GM21528 (cell line): ENCODE data around the gene UNC13B.

Experiments
- ATAC-seq: cut with Tn5 transposase; IDR thresholded peaks from one replicate; pipeline ENCODE4 v1.9.1; 2021; ENCODE audit warnings: mild to moderate bottlenecking, moderate library complexity; ENCODE audit not compliant: unreplicated experiment, low FRiP score

UNC13B gene

DNA sequence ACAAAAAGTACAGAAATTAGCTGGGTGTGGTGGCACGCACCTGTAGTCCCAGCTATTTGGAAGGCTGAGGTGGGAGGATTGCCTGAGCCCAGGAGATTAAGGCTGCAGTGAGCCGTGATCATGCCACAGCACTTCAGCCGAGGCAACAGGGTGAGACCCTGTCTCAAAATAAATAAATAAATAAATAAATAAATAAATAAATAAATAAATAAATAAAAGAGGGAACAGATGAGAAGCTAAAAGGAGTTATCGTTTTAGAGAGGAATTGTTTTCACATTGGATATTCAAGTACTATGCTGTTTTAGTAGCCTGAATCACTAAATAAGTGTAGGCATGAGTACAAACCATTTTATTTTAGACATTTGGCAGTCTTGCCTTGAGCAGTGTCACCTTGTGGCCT lies 151.7 kb downstream of the UNC13B start:
- ATAC-seq = no peak

DNA sequence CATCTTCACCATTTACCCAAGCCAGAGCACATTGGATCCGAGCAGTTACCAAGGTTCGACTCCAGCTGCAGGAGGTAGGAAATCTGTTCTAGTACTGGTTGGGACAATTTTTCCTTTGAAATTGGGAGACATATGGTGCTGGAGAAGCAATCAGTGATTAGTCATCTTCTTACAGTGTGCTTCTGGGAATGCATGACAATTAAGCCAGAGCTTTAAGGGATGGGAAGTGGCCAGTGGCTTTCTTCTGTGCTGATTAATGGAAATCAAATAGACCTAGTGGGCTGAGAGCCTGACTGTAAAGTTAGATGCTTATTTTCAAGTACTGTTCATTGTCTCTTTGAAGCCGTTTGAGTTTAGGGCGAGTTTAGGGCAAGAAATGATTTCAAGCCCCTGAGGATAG lies 152.1 kb downstream of the UNC13B start:
- ATAC-seq = no peak

DNA sequence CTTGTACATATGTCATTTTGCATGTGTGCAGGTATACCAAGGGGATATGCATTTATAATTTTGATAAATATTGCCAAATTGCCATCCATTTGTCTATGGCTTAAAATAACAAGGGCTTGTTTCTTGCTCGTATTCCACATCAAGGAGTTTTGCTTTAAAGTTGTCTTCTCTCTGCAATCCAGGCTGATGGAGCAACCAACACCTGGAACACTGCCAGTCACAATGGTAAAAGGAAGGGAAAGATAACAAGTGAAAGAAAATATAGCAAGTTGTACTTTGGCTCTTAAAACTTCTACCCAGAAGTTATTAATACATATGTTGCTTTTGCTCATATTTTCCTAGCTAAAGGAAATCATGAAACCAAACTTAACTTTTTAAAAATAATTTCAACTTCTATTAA lies 156.9 kb downstream of the UNC13B start:
- no peak for ATAC-seq

DNA sequence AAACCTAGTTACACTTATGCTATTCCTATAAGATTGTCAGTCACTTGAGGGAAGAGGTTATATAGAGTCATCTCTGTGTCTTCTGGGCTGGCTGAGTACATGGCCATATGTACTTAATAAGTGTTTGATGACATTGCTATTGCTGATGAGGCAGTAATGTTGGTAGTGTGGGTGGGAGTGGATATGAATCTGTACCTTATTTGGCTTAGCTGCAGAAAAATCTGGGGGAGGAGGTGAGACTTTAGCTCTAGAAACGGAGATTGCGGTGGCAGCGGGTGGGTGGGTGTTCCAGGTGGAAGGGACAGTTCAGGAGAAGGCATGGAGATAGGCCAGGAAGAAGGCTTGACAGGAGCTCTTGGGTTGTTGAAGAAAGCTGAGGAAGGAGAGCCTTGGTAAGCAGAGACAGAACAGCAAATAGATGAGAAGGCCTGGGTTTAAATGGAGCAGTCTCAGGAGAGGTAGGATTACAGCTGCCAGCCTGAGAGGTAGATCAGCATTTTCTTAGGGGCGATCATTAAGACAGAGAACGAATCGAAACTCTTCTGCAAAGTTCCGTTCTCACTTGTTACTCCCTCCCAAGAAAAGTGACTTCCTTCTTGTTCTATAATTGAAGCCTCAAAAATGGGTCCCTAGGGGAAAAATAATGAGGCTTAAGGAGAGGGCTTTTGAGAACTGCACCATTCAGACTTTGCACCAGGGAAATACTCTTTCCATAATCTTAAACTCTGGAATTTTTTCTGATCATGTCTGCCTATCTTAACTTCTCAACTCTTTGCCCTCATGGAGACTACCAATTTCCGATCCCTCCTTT lies 160.5 kb downstream of the UNC13B start:
- ATAC-seq = no peak

DNA sequence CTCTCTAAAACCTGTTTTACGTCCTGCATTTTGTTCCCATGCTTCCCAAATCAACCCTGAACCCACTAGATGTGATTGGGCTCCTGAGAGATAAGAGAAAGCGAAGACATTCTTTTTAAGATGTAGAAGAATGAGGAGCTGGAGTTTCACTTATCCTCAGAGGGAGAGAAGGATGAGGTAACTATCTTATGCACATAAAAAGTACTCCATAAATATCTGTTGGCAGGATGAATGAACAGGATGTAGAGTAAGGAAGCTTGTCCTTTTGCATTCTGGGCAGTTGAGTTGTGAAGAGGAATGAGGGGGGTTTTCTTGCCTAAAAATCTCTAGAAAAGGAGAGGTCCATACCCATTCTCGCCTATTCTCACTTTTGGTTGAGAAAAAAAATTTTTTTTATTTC lies 163.2 kb downstream of the UNC13B start:
- no peak for ATAC-seq

DNA sequence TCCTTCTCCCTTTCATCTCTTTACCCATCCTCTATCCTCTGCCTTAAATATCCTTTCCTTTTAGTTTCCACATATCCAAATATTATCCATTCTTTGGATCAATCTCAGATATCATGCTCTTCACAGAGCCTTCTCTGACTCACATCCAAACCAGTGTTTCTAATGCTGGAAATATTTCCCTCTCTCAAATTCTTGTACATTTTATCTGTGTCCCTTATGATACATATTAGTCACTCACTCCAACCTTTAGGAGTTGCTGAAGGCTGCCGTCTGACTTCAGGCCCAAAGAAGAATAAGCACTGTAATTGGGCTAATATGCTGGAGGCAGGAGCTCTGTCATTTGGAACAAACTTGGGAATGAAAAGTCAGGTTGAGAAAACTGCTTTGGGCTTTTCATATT lies 171.7 kb downstream of the UNC13B start:
- ATAC-seq = no peak

DNA sequence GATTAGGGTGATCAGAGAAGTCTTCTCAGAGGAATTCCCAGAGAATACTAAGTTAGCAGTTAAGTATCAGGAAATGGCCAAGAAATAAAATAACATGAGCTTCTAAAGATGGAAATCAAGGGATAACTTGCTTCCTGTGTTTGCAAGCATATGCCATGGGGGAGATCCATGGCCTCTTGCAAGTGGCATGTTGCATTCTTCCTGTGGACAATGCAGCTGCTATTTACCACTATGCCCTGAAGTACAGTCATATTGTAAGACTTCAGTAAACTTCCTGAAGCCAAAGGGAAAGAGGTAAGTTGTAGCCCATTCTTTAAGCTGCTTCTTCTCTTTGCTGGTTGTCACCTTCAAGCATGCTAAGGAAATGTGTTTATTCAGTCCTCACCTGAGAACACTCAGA lies 173.4 kb downstream of the UNC13B start:
- no peak for ATAC-seq

DNA sequence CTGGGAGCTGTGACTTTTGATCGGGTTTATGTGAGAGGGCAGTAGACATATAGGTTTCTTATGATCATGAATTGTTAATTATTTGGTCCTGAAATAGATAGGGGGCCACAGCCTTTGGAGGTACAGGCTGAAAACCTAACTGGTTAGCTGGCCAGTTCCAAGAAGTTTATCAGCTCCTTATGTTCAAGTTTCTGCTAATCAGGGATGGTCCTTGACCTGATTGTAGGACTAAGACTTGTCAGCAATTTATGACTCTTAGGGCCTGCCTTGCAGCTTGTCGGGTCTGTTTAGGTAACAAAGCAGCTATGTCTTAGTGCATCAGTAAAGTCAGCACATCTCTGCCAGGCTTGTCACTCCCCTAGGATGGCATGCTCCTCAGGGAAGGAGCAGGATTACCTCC lies 176.3 kb downstream of the UNC13B start:
- ATAC-seq = no peak

DNA sequence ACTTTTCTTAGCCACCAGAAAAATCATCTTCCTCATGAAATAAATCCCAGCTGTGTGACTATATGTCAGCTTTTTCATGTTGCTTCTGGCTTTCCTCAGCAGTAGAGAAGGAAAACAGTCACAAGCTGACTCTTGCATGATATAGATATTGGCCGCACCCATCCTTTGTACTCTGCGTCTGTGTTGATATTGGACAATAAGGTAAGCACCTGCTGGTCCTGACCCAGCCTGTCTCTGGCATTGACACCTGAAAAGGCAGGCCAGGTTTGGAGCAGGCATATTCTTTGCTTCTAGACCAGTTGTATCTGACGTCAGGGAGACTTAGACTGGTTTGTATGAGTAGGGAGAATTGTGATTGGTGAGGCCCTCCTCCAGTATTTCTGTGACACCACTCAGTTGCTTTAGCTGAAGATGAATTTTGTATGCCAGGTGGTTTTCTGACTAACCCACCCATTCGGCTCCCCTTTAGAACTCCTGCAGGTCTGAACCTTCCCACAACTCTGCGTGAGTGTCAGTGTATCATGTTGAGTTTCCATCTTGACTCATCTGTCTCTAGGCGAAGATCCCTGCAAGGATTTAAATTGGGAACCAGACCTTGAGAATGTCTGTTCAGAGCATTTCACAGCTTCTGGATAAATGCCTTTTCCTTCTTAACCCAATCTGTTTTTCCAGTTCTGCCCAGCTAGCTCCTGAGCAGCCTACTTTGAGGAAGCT lies 176.9 kb downstream of the UNC13B start:
- no peak for ATAC-seq

DNA sequence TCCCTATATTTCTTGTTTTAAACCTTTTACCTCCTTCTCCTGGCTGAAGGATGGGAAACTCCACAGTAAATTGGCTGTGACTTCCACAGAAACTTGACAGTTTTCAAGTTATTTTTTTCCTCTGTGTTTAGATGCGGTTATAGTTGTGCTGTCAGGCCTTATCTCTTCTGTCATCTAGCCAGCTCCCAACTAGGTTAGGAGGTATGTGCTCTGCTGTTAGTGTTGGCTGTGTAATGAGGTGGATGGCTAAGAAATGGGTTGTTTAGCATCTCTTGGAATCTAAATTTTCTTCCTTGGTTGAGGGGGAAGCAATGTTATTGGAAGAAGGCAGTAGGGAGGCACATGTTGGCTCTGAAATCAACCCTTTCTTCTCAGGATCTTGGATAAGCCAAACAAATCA lies 178.2 kb downstream of the UNC13B start:
- ATAC-seq = no peak

DNA sequence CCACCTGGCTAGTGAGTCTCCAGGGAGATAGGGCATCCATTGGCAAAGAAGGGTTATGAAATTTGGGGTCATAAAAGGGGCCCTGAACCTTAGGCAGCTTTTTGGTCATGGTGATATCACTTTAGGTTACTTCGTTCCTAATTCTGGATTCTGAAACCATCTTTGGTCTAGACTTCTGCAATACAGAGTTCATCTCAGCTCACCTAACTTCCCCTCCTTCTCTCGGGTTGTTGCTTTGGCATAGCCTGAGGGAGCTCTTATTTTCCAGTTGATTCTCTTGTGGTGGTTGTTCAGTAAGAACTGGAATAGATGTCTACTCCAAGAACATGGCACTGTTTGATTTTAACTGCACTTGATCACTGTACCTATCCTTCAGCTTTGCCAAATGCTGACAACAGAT lies 179.2 kb downstream of the UNC13B start:
- ATAC-seq = no peak

DNA sequence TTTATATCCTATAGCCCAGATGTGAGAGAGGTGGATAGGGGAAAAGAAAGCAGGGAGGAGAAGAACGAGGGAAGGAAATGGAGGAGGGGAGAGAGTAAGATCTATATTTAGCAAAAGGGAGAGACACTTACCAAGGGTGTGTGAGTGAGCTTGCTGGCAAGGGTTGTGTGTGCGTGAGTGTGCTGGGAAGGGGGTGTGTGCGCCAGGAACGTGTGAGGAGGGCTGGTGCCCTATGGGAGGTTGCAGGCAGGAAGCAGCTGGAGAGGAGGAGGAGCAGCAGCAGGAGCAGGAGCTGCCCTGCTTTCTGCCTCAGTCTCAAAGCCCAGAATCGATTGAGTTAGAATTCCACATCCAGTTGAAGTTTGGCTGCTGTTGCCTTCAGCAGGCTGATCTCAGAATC lies 179.8 kb downstream of the UNC13B start:
- ATAC-seq = no peak

DNA sequence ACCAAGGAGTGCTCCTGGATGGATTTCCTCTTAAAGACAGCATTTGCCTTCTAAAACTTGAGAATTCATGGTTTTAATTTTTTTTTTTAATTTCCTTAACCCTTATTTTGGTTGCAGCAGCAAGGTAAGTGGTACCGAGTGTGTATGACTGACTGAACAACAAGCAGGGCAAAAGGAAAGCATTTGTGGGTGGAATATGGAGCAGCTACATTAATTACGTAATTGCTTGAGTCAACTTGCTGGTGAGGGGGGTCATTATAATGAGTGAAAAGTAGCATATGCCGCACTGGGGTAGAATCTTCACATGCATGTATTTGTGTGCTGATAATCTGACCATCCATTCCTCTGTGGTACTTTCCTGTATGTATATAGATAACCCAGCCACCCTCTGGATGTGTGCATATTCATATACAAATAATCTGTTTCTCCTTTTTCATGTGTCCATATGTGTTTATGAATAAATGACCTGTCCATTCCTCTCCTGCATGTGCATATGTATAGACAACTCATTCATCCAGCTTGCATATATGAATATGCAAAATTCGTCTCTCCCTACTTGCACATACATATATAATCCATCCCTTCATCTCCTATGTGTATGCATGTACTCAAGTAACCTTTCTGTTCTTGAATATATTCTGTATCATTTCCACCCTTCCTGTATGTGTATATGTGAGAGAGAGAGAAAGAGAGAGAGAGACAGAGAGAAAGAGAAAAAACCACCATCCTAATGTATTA lies 180.6 kb downstream of the UNC13B start:
- ATAC-seq = no peak

DNA sequence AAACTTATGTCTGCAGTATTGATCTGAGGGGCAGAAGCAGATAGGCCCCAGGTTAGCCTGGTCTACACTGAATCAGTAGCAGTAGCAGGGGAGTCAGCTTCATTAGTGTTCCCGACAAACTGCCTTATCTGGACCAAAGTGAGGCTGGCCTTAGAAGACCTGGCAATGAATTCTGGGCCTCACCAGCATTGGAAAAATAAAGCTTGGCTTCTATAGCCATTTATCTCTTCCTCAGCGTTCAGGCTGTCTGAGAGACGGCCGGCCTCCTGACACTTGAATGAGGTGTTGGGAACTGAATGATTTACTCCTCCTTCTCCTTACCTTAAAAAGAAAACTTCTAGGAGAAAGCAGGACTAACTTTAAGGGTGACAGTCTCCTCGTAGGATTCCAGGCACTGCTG lies 186.3 kb downstream of the UNC13B start:
- ATAC-seq = no peak

DNA sequence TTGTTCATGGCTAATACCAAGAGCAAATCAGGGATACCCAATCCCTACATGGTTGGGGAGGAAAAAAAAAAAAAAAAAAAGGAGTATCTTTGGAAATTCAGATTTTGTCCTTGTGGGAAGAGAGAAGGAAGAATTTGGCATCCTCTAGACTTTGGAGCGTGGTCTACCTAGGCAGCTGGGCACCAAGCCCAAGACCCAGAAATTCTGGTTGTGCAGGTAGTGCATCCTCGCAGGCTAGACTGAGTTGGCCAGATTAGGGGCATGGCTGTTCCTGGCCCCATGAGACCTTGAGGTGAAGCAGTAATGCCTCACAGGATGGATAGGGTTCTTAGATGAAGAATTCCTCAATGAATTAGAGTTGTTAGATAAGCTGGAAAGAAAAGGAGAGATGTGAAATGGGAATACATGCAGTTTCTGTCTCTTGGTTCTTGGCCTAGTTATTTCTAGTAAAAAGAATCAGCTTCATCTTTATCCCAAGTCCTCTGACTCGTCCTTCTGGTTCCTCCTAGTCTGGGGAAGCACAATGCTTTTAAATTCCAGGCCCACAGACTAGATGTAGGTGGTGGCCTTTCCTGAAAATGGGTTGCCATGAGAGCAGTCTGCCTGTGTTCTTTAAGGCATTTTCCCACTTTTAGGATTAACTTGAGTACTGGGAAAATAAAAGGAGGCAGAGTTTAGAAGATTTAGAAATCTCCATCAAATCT lies 187.6 kb downstream of the UNC13B start:
- ATAC-seq = no peak

DNA sequence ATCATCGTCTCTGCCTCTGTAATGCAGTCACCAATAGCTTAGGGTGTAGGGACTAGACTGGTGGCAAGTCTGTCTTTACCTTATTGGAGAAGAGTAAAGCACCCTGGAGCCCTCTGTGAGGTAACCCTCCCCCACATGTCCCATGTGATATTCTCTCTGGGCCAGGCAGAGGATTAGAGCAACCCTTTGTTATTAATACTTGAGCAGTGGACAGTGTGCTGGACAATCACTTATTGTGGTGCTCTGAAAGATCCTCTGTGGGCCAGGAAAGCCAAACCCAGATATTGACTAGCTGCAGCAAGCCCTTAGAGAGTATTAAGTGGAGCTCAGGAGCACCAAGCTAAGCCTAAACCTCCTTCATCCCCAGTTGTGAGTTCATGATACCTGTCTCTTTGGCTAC lies 188.4 kb downstream of the UNC13B start:
- ATAC-seq = no peak

DNA sequence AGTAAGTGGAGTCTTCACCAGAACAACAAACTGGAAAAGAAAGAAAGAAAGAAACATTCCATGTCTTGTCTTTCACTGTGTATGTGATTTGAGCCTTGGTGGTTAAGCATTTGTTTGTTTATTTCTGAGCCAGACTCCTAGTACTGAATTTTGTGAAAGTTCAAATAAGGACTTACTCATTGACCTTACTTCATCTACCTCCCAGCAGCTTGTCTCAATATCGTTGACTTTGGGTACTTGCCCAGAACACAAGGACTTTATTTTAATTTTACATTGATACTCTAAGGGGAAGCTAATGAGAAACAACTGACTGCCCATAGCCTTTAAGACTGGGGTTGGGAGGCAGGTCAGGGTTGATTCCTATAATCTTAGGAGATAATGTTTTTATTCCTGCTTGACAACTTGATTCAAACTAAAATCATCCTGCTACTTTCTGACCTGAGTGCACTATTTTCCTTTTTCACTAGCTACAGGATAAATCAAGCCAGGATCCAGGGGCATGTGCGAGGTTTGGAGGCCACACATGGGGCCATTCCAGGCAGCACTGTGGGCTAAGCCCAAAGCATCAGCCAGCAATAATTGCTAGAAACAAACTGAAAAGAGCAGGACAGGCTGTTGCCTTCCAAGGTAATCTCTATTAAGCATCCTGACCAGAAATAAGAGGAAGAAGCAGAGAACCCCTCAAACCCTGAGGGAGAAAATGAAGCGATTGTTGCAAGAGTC lies 189.2 kb downstream of the UNC13B start:
- ATAC-seq = no peak

DNA sequence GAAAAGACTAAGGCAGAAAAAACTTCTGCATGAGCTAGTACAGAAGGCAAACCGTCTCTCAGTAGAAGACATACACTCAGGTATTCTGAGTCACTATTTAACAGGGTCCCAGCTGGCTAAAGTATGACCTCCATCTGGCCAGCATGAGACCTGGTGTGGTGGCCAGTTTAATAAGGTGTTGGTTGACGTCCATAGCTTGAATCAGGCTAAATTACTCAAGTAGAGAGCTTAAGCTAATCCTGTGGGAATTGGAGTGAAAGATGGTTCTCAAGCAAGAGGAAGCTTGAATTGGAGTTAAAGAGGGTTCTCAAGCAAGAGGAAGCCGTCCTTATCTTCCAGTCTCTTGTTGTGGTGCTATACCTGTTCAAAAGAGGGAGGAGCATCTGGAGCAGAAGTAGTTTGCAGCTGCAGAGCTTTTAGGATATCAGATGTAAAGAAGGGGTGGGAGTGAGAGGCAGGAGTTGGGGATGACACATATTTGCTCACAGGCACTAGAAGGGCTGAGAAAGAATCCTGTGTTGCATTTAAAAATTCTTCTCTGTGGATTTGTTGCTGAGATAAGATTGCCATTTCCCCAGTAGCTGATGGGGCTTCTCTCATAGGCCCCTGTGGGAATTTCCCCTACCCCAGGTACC lies 192.0 kb downstream of the UNC13B start:
- no peak for ATAC-seq

DNA sequence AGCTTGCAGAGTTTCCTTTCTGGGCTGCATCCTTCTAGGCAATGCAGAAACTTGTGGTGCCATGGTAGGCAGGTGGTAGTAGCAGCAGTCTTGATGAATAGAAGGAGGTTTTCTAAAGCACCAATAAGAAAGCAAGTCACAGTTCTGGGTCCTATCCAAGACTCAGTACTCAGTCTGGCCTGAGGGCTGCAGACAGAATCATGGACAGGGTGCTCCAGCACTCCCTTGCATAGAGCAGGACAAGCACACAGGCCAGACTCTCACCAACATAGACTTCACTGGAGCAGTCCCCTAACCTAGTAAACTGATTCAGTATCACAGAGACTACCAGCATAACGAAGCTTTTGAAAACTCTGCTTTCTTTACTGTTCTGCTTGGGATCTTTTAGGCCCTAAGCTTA lies 194.1 kb downstream of the UNC13B start:
- no peak for ATAC-seq

DNA sequence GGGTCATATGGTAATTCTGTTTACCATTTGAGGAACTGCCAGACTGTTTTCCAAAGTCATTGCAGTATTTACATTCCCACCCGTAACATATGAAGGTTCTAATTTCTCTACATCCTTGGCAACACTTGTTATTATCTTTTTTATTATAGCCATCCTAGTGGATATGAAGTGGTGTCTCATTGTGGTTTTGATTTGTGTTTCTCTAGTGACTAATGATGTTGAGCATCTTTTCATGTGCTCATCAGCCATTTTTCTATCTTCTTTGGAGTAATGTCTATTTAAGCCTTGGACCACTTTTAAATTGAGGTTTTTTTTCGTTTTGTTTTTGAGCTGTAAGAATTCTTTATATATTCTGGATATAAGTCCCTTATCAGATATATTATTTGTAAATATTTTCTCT lies 195.3 kb downstream of the UNC13B start:
- ATAC-seq = no peak
